GM21423 (cell line): ENCODE measurements around the gene FGGY.

Source experiments
- ATAC-seq: cut with Tn5 transposase; IDR thresholded peaks from one replicate; pipeline ENCODE4 v1.9.1; 2021; ENCODE audit warnings: mild to moderate bottlenecking, moderate library complexity; ENCODE audit not compliant: unreplicated experiment

Gene FGGY

DNA sequence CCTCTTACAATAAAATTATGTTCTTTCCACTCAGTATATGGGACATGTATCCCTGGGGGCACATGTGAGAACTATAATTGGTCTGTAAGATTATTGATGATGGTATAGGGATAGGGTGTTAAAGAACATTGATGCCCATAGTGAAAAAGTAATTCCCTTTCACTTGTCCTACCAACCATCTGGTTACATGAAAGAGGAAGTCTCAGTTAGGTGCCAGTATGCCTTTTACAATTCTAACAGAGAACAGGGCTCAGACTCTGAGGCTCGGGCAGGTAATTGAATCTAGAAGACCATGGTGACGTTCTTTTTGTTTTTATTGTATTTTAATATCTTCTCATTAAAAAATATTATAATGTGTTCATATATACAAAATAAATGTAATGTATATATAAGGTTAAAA, 113.6 kb downstream of the FGGY start:
- no peak for ATAC-seq

DNA sequence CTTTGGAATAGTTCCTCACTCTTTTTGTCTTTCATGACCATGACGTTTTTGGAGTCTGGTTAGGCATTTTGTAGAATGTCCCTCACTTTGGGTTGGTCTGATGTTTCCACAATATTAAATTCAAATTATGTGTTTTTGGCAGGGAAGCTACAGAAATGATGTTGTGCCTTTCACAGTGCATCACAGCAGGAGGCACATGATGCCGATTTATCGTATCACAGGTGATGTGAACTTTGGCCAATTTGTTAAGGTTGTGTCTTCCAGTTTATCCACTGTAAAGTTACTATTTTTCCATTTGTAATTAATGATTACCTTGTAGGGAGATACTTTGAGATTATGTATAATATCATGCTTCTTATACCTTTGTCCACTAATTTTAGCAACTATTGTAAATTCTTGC, 114.3 kb downstream of the FGGY start:
- ATAC-seq: no peak

DNA sequence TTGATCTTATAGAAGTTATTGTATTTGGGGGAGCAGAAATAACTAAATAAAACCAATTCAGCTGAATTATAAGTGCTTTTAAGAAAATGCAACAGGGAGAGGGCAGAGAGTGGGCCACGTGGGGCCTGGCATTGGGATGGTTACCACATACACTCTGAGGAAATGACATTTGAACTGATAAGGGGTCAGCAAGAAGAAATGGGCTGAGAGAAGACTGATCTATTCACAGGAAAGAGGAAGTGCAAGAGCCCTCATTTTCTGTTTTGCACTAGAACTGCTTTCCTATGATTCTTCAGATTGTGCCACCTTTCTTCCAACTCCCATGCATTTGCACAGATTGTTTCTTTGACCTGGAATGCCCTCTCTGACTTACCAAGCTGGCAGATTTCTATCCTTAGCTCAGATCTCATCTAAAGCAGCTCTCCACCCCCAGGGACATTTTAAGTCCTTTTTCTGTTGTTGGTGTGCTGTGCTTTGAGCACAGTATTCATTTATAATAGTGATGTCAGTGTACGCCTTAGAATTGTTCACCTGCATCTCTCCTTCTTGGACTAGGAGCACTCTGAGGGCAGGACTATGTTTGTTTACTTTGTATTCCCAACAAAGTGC, 115.9 kb downstream of the FGGY start:
- ATAC-seq: no peak

DNA sequence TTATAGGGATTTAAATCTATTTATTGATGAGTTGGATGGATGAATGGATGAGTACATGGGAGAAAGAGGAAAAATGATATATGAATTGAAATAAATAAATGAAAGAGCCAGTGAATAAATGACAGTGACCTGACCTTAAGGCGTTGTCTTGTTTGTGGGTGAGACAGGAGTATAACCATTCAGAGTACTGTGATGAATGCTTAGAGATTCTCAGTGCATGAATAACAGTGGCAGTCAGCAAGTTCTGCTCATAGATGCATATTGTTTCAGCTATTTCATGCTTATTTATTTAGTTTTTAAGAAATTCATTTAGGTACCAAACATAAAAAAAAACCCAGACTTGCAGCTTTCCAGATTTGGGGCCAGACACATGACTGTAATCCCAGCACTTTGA, 116.4 kb downstream of the FGGY start:
- ATAC-seq: no peak

DNA sequence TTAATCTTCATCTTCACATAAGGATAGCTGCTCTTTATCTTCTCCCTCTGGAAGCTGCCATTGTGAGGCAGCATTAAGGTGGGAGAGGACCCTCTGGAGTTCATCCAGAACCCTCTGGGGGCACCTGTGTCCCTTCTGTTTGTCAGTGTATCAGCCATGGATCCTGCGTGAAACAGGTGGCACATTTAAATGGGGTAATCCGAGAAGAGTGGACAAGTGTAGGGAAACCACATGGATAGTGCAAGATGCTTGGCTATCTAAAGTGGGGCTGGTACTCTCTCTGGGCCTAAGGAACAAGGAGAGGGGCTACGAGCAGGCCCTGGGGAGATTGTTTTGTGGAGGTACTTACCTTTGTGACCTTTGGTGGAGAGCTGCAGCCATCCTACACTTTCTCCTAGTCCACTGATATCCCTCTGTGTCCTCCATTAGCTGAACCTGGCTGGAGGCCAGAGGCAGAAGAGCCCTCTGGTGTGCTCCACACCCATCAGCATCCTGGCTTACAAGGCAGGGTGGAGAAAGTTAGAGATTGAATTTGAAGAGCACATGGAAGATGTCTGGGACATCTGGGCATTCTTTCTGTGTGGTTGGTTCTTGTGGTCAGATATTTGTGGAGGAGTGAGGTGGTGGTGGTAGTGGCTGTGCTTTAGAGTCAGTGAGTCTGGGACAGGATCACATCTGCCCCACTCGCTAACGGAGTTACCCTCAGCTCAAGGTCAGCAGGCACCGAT, 117.7 kb downstream of the FGGY start:
- no peak for ATAC-seq

DNA sequence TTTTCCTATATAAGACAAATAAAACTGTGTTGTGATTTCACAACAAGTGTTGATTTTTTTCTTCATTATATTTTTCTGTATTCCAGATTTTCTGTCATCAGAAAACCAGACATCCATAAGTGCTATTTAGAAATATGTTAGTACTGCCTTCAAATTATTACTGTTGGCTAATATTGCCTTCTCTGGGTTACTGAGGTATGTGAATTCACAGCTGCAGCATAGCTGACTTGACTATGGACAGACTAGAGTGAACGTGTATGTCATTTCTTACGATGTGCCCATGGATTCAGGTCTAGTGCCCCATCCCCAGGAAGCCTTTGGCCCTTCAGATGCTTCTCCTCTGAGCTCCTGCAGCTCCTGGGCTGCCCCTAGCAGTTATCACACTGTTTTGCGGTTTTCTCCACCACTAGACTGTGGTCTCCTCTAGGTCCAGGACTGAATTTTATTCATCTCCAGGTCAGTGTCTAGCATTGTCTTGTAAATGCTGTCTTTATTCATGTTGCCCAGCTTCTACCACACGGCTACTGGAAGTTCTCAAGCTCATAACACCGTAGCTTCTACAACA, 118.5 kb downstream of the FGGY start:
- no peak for ATAC-seq

DNA sequence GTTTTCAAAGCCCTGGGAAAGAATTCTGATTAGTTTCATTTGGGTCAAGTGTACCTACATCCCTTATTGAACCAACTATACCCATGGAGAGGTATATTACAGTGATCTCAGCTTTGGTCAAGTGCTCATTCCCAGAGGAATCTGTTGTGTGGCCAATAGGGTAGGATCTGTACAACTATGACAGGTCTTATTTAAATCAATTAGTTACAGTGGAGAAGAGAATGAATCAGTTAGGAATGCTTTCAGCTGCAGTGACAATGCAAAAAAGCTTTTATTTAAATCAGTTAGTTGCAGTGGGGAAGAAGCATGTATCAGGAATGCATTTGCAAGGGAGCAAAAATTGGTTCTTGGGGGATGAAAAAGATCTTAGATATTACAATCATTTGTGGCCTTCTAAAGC, 119.0 kb downstream of the FGGY start:
- no peak for ATAC-seq

DNA sequence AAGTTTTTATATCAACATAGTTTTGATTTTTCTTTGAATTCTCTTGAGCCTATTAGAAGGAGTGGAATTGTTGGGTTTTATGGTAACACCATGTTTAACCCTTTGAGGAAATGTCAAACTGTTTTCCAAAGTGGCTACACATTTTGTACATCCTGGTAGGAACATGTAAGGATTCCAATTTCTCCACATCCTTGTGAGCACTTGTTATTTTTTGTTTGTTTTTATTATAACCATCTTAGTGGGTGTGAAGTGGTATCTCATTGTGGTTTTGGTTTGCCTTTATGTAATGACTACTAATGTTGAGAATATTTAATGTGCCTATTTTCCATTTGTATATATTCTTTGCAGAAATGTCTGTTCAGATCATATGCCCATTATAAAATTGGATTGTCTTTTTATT, 120.5 kb downstream of the FGGY start:
- ATAC-seq: no peak

DNA sequence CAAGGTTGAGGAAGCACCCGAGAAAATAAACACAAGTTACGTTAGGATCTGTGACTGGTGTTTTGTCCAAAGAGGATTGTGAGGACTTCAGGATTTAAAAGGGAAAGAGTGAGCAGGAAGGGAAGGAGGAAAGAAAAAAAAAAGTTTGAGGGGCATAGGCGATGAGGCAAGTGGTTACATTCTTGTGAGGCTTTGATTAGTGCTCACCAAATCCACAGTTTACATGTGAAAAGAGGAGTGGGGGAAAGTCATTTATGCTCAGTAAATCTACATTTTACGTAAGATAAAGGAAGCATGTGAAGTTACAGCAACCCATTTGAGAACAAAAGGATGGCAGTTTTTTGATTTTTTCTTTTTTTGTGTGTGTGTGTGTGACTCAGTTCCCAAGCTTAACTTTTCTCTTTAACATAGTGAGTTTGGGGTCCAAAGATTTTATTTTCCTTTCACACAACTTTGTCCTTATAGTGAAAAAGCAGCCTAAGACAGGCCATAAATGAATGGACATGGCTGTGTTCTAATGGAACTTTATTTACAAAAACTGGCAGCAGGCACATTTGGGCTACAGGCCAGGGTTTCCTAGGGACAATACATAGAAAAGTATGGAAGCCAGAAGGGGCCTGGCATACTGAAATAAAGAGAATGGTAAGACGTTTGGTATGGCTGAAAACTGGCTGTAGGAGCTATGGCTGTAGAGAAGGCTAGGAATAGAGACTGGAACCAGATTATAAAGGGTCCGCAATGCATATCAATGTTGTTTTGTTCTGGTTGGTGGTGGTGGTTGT, 121.7 kb downstream of the FGGY start:
- ATAC-seq: no peak

DNA sequence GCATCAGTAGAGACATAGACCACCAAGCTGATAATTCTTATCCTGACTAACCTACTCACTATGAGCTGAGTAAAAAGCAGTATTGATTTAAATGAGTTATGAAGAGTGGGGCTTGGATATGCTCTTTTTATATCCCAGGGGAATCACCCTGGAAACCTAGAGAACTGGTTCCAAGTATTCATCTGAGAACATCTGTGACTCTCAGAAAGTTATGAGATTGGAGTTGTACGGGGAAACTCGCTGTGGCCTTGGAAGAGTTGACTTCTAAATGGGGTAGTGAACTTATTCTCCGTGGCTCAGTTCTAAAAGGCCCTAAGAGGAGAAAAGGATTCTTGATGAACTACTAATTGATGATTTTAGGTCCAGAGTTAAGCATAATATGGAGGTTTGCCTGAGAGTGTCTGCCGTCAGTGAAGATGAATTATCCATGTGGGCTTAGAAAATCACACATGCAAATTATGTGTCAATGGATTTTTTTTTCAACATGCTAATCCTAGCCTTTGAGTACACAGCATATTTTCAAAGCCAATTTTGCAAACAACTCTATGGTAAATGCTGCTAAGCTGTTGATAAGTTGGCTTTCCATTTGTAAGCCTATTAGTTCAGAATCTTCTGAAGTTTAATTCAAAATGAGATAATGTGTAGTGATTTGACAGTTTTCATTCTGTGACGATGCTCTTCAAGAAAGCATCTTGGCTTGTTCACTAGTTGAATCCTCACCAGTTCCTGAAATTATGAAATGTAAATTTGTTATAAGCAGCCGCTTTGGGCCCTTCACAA, 122.7 kb downstream of the FGGY start:
- ATAC-seq: no peak

DNA sequence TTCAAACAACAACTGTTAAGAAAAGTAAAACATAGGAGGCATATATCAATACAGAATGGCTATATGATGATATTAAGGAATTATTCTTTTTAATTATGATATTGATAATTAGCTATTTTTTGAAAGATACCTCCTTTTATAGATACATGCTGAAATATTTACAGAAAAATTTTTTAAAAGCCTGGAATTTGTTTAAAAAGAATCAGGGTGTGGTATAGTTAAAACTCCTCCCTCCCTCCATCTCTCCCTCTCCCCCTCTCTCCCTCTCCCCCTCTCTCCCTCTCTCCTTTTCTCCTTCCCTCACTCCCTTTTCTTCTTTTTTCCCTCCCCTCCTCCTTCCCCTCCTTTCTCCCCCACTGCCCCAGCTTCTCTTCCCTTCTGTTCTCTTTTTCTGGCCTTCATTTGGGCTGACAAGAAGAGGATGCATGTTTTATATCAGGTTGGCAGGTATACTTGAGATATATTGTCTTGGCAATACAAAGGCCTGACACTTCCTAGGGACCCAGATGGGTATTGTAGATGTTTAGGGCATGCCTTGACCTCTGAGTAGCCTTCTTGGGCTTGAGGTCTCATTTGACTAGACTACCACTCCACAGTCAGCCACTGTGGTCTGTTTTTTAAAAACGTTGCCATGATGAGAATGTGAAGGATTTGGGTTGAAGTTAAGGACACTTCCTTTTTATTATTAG, 124.5 kb downstream of the FGGY start:
- ATAC-seq: no peak

DNA sequence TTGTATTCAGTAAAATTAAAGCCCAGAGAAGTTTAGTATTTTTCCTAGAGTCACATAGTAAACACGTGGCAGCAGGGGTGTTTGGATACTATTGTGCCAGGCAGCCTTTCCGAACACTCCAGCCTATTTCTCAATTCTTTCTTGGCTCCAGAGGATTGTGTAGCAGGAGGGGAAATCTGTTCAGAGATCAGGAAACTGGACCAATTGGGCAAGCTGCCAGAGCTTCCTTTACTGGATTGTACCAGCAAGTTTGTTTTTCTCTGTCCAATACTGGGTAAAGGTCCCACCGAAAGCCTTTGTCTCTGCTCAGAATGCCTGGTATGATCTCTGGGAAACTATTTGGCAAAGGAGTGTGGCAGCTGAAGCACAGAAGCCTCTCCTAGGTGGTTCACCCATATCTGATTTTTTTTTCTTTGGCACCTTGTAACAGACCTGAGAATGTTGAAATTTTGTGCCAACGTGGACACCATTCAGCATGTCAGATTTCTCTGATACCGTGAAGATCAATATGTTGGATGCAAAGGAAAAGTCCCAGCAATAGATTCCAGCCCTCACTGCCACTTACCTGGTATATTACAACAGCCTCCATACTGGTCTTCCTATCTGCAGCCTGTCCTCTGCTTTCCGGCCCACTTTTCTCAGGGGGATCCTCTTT, 126.2 kb downstream of the FGGY start:
- ATAC-seq: no peak

DNA sequence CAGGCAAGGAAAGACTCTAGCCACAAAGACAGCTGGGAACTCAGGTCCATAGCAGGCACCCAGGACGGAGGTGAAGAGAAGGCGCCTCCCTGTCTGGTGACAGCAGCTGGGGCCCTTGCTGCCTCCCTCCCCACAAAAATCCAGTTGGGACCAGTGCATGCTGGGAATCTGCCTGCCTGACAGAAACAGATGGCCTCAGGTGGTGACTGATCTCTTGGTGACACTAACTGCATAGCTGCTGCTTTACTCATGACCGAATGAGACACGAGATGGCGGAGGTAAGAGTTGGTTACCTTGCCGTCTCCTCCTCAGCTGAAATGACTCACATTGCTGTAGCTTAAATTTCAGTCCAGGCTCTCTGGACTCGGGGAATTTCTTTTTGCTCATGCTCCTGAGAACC, 130.3 kb downstream of the FGGY start:
- no peak for ATAC-seq

DNA sequence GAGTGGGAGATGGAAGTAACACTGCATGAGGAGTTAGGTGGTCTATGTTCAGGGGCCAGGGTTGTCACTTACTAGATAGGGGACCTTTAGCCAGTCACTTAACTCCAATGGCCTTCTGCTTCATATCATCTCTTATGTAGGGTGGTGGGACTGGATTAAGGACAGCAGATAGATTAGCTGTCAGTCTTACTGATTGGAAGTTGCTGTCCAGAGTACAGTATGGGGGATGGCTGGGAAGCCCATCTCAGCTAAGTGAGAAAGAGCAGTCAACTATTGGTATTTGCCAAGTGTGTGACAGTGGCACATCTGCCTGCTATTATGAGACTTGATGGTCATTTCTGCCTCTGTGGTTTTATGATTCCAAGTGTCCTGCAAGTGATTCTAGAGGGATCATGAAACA, 130.9 kb downstream of the FGGY start:
- no peak for ATAC-seq

DNA sequence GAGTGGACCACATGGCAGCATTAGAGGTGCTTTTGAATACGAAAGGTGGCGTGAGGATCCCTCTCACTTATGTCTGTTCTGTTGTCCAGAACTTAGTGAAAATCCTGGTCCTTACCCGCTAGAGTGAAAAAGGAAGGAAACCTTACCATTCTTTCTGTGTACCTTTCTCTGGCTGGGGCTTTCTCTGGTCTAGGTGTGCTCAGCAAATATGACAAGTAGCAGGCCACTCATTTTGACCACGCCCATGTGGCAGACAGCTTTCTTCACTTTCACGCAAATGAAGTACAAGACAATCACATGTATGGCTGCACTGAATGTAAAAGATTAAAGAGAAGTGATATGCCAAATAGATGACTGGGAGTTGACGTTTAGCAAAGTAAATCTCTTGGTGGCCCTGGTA, 131.9 kb downstream of the FGGY start:
- ATAC-seq: no peak

DNA sequence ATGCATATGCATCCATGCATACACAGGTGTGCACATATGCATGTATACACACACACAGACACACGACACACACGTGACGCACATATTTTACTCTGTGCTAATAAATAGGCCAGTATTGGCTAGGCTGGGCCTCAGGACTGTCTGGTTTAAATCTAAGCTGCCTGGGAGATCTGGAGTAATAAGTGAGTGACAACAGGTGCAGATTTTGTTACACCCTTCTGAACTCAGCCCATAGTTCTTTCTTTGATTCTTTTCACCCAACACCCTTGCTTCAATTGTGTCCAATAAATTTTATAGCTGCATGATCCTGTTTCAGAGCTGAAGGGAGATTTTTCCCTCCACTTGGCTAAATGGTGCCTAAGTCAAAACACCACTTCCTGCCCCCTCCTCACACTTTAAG, 132.8 kb downstream of the FGGY start:
- ATAC-seq: no peak

DNA sequence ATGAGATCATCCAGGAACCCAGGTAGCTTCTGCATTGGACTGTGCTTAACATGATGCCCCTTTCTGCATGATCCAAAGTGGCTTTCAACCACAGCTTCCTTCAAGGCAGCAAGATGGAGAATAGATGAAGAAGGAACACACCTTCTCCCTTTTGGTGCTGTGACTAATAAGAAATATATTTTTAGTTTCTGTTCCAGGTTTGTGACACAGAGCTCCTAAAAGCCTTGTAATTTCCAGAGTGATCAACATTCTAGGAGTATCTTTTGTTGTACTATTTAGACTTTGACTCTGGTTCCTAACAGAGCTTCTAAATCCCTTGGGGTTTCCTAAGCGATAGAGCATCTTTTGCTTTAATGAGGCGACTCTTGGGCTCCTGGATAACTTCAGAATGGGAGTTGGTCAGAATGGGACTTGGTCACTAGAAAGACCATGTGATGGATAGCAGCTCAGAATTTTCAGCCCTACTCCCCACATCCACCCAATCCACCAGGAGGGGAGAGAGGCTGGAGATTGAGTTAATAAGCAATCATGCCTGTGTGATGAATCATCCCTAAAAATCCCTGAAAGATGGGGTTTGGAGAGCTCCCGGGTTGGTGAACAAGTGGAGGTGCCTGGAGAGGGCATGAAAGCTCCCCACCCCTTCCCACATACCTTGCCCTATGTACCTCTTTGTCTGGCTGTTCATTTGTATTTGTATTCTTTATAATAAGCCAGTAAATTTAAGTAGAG, 134.8 kb downstream of the FGGY start:
- ATAC-seq: no peak

DNA sequence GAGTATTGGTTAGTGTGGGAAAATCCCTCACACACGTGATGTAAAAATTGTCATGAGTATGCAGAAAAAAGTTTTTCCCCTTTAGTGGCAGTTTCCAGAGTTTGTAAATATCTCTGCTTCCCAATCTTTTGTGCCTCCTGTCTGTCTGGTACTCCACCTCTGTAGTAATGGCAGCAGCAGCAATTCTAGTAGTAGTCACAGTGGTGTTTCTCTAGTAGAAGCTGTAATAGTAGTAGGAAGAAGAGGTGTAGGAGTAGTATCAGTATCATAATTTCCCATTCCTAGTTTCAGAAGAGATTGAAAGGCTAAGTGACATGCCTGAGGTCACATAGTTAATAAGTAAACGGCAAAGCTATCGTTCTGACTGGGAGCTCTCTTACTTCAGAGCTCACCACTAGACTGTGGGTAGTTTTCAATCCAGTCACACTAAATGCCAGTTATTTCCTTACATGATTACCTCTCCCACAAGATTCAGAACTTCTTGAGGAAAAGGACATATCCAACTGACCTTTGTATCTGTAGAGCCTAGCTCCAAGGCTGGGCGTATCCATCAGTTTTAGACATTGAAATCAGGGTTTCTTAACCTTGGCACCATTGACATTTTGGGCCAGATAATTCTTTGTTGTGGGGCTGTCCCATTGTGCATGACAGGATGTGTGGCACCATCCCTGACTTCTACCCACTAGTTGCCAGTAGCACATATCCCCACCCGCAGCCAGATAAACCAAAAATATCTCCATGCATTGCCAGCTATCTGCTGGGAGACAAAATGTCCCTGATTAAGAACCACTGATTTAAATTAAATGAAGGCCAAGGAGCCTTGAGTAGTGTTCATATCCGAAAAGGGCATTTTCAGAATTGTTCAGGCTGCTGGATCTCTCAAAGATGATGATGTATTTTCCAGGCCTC, 135.9 kb downstream of the FGGY start:
- peak; percentile 97 for ATAC-seq
